GM12801 (cell line): ENCODE results near the gene GJC1.

Source experiments
- TF ChIP-seq, protein P1 (sequence below): IDR thresholded peaks from one replicate; pipeline ENCODE4 v1.5.1; 2011; ENCODE audit warnings: control low read depth; ENCODE audit not compliant: insufficient read length; ENCODE audit errors: extremely low read depth

The GJC1 gene

DNA sequence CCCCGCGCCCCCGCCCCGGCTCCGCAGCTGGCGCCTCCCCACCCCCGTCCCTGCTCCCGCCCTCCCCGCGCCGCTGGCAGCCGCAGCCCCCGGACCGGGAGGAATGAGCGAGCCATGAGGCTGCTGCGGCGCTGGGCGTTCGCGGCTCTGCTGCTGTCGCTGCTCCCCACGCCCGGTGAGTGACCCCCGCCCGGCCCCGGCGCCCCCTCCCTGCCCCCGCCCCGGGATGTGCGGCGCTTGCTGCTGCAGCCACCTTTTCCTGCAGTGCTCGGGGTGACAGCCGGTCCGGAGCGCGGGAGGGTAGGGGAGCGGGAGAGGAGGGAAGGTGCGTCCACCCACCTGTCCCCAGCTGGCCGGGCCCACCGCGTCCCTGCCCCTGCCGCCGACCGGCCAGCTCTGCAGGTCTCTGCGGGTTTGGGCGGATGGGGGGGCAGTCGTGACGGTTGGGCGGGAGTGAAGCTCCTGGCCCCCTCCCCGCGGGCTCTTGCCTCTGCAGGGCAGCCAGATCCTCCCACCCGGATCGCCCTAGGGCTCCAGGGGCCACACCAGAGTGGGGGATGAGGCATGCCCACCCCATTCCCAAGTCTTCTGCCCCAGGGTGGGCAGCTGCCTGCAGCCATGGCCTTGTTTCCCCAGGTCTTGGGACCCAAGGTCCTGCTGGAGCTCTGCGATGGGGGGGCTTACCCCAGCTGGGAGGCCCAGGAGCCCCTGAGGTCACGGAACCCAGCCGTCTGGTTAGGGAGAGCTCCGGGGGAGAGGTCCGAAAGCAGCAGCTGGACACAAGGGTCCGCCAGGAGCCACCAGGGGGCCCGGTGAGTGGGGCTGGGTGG lies 70.8 kb downstream of the GJC1 start:
- TF ChIP-seq, protein P1, sequence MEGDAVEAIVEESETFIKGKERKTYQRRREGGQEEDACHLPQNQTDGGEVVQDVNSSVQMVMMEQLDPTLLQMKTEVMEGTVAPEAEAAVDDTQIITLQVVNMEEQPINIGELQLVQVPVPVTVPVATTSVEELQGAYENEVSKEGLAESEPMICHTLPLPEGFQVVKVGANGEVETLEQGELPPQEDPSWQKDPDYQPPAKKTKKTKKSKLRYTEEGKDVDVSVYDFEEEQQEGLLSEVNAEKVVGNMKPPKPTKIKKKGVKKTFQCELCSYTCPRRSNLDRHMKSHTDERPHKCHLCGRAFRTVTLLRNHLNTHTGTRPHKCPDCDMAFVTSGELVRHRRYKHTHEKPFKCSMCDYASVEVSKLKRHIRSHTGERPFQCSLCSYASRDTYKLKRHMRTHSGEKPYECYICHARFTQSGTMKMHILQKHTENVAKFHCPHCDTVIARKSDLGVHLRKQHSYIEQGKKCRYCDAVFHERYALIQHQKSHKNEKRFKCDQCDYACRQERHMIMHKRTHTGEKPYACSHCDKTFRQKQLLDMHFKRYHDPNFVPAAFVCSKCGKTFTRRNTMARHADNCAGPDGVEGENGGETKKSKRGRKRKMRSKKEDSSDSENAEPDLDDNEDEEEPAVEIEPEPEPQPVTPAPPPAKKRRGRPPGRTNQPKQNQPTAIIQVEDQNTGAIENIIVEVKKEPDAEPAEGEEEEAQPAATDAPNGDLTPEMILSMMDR: no peak

DNA sequence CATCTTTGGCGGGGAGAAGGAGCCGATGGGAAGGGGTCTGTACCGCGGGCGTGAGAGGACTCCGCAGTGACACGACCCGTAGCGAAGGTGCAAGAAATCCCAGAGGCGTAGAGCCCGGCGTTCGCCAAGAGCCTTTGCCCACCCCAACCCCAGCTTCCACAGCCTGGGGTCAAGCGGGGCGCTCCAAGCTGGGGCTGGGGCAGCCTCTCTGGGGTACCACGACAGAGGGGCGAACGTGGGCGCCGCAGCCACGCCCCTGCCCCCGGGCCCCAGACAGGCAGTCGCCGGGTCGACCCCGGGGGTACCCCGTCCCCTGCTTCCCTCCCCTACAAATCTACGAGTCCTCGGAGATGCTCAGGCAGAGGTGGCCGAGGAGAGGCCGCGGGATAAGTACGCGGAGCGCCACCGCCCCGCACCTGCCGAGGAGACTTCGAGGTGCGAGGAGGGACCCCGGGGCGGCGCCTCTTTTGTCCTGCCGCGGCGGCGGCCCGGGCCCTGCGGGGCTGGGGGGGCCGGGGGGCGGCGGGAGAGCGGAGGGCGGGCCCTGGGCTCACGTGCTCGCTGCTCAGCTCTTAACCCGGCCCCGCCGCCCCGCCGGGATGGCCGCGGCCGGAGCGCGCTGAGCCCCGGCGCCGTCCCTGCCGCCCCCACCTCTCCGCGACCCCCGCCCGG lies 71.5 kb downstream of the GJC1 start, which contains the start of gene ADAM11:
TSS of gene ADAM11 (plus strand) at position 575 of the 672 bp plus-strand sequence. CDS start 212 bp downstream, outside the sequence.
- TF ChIP-seq, protein P1: no peak

DNA sequence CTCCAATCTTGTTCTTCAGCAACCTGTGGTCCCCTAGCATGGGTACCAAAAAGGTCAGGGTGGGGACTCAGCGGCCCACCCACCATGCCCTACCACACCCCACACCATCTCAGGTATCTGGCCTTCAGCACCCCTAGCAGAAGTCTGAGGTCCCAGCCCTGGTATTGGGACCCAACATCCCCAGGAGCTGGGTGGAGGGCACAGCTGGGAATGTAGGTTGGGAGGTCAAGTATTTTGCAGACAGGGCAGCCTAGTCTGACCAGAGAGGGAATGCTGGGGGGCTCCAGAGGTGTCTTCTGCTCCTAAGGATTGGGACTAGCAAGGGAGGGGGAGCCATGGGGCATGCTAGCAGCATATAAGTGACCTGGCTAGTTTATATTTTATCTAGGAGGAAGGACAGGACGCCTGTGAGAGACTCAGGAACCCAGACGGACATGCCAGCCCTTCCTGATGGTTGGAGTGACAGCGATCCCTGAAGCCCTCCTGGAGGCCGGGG lies 72.1 kb downstream of the GJC1 start:
- TF ChIP-seq, protein P1: no peak

DNA sequence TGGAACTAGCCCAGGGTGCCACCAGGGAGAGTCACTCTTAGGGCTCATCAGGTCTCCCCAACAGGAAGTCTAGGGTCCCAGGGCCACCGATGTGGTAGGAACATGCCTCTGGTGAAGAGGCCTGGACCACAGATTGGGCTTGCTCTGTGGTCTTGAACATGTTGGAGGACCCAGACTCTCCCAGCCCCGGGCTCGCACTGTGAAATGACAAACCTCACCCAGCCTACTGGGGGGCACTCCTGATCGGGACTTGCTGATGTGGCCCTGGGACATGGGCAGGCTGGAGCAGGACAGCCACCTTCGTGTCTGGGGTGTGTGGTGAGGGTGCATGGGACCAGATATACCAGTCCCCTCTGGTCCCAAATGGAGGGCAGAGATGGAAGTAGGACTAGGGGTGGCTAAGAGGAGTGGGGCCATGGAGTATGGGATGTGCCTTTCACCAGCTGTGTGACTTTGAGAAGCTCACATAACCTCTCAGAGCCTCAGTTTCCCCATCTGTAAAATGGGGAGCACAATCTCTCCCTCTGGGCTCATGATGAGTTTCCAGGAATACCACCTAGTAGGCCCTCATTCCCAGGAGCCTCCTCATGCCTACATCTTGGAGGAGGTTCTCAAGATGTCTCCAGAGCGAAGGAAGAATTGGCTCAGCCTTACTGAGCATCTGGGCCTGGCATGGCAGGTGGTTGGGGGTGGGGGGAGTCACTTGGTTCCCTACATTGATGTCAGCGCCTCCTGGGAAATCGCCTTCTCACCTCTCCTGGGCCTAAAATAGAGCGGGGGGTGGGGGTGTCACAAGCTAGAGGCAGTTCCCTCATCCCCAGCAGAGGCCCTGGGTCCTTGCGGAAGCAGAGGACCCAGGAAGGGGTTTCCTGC lies 72.8 kb downstream of the GJC1 start:
- TF ChIP-seq, protein P1: no peak

DNA sequence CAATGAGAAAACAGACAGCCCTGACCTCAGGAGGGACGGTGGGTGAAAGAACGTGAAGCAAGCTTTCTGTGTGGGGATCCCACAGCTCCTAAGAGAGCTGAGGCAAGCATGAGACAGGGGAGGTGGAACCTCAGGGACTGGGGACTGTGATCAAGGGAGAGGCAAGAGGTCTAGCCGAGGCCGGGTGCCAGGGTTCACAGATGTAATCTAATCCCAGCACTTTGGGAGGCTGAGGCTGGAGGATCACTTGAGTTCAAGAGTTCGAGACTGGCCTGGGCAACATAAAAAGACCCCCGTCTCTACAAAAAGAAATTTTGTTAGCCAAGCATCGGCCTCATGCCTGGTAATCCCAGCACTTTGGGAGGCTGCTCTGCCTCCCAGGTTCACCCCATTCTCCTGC lies 75.8 kb downstream of the GJC1 start:
- TF ChIP-seq, protein P1: no peak

DNA sequence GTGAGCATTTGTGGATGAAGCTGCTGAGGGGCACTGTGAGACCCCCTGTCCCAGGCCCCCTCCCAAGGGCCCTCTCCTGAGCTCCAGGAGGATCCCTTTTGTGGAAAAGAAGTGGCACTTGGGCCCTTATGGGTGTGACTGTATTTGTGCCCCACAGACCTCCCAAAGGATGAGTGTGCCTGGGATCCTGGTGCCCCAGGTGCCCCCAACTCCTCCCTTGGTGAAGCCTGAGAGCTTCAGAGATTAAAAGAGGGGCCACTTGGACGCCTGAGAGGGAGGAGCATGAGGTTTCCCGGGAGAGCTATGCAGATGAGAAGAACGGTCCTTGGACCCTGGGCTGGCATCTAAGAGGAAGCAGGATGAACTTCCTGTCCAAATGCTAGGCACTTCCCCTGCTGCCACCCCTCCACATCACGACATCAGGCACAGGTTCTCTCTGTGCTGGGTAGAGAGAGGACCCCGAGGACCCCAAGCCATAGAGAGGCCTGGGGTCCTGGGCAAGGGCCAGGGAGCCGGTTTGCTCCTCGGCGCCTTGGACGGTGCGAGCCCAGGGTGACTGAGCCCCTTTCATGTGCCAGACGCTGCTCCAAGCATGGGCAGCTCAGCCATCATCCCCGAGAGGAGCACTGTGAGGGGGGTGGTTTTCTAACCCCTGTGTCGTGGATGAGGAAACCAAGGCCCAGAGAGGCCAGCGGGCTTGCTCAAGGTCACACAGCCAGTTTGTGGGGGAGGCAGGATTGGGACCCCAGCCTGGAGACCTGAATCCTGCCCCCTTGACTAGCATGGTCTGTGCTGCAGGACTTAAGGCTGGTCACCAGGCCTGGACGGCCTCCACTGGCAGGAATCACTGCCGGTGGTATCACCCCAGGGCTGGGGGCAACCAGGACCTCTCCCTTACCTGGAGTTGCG lies 76.9 kb downstream of the GJC1 start:
- TF ChIP-seq, protein P1: no peak
